Cardiac fibroblast (primary cell): ENCODE results near the gene PARN.
A peak's percentile ranks its signal among the peaks of the same experiment; 100 is the strongest.

Source experiments
- DNase-seq, 2 donors: peaks; one replicate each; pipeline versions ENCODE4 v3.0.0 to v3.0.0-alpha.2; 2010; ENCODE audit warnings: low read depth in 2 of 2
- H3K4me3 ChIP-seq, 2 donors: replicated peaks in 1 of 2; 1 replicate in 1 of 2; 2 replicates in 1 of 2; pipeline ENCODE4 v1.5.1; 2011; ENCODE audit warnings: low read depth in 2 of 2, low read length in 2 of 2, mild to moderate bottlenecking in 2 of 2, moderate library complexity in 1 of 2
- CTCF ChIP-seq: IDR thresholded peaks from one replicate; pipeline ENCODE4 v1.5.1; 2011; ENCODE audit warnings: low read depth, mild to moderate bottlenecking, low read length, inconsistent platforms

Gene PARN

GRCh38 chr16:14452066-14452465 lies 178.0 kb downstream of the PARN start:
- DNase-seq, result no peak
- H3K4me3 ChIP-seq, result no peak overlapping the region
- TF ChIP-seq CTCF, result no peak

- H3K4me3 ChIP-seq, result no peak overlapping the region
- TF ChIP-seq CTCF, result no peak
- DNase-seq, result no peak
Measured at GRCh38 chr16:14450846-14451245, 179.2 kb downstream of the PARN start.

DNA sequence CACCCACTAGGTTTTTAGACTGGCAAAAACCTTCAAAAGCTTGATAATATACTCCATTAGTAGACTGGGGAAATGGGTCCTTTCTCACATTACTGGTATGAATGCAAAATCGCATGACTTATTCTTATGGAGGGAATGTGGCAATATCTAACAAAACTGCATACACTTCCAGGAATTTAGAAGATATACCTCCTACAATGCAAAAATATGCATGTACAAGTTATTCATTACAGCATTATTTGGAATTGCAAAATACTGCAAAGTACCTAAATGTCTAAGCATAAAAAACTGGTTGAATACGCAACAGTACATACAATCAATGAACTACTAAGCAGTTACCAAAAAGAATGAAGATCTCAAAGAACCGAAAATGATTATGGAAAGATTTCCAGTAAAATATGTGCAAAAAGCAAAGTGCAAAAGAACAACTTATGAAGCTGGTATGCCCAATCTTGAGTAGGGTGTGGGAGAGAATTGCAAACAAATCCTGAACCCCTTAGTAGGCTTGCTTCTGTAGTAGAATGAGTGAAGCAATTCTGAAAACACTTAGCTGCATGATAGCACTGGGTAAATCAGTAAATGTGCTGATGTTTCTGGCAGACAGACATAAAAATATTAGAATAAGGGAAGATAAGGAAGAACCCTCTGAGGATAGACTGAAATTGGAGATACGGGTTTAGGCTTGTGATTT lies 180.1 kb downstream of the PARN start:
- DNase-seq, result peak; percentile 70 to 85
- H3K4me3 ChIP-seq, result no peak overlapping the region
- TF ChIP-seq CTCF, result no peak

DNA sequence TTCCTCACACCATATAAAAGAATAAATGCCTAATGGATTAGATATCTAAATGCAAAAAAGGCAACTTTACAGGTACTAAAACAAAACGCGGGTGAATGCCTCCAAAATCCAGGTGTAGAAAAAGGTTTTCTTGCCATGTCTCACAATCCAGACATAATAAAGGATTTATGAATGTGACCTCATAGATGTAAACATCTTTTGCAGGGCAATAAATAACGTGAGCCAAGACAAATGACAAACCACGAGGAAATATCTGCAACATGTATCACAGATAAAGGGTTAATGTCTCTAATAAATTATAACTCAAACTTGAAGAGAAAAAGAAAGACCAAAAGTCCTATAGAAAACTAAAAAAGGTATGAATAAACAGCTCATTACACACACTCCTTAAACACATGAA lies 180.7 kb downstream of the PARN start:
- no peak for DNase-seq
- TF ChIP-seq CTCF, result no peak

GRCh38 chr16:14448879-14449278 lies 181.2 kb downstream of the PARN start:
- no peak overlapping the region for H3K4me3 ChIP-seq
- no peak for DNase-seq
- no peak for TF ChIP-seq CTCF

More for the DNA sequence above, 180.7 kb downstream of the PARN start:
- no peak overlapping the region for H3K4me3 ChIP-seq

- no peak for TF ChIP-seq CTCF
- H3K4me3 ChIP-seq, result no peak overlapping the region
- DNase-seq, result no peak
Measured at GRCh38 chr16:14447783-14448182, 182.3 kb downstream of the PARN start.

DNA sequence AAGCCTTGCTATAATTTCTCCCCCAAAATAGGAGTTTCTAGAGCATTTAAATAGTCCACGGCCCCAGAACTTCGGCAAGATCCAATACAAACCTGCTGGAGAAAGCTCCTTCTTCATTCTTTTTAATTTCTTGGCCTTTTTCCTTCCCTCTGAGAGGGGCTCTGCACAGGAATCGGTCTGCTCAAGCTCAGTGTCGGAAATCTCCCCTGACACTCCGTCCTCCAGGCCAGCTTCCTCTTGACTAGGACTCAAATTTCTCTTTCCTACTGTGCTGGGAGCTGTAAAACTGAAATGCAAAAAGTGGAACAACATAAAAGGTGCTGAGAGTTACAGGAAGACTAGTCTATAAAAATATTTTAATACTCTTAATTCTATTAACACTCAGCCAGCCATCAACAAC lies 183.3 kb downstream of the PARN start:
- no peak overlapping the region for H3K4me3 ChIP-seq
- DNase-seq, result no peak
- no peak for TF ChIP-seq CTCF
